ENCODE results near the gene PEPD. TPM values are rescaled to one million over a fixed set of nuclear protein-coding genes. Genes with fewer than 3 reads are reported as not detected.

The PEPD gene
- total RNA-seq, 1 donor from 2014 or later, result 84.7 TPM

DNA sequence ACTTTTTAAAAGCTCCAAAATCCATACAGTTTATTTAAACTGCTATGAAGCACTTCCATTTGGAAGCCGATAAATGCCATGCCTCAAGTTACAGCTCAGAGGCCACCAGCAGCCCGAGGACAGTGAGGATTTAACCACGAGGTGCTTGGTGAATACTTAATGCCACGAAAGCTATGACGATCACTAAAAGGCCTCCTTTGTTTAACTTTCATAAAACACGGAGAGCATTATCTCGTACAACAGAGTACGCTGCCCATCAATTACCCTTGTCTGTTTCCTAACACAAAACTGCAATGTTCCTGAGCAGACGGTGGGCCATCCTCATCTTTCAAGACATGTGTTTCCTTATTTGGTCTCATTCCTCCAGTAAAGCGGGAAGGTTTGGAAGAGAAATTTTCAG is 58.4 kb downstream of the PEPD start:
- Mint-ChIP-seq H3K36me3 (peaks cover 3% of the 10 kb centered on the region), H3K4me3 (no peak overlapping the region), H3K27me3 (no peaks in the 10 kb centered on the region), H3K9me3 (no peaks in the 10 kb centered on the region), H3K4me1 (ENCODE audit: unreplicated experiment) (peaks cover 14% of the 10 kb centered on the region), H3K27ac (no peak overlapping the region)
- DNase-seq (ENCODE audit: extremely low spot score, unreplicated experiment), result no peak
- TF ChIP-seq, protein P1, sequence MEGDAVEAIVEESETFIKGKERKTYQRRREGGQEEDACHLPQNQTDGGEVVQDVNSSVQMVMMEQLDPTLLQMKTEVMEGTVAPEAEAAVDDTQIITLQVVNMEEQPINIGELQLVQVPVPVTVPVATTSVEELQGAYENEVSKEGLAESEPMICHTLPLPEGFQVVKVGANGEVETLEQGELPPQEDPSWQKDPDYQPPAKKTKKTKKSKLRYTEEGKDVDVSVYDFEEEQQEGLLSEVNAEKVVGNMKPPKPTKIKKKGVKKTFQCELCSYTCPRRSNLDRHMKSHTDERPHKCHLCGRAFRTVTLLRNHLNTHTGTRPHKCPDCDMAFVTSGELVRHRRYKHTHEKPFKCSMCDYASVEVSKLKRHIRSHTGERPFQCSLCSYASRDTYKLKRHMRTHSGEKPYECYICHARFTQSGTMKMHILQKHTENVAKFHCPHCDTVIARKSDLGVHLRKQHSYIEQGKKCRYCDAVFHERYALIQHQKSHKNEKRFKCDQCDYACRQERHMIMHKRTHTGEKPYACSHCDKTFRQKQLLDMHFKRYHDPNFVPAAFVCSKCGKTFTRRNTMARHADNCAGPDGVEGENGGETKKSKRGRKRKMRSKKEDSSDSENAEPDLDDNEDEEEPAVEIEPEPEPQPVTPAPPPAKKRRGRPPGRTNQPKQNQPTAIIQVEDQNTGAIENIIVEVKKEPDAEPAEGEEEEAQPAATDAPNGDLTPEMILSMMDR (conservative IDR thresholded peaks at IDR 0.05), result no peak

DNA sequence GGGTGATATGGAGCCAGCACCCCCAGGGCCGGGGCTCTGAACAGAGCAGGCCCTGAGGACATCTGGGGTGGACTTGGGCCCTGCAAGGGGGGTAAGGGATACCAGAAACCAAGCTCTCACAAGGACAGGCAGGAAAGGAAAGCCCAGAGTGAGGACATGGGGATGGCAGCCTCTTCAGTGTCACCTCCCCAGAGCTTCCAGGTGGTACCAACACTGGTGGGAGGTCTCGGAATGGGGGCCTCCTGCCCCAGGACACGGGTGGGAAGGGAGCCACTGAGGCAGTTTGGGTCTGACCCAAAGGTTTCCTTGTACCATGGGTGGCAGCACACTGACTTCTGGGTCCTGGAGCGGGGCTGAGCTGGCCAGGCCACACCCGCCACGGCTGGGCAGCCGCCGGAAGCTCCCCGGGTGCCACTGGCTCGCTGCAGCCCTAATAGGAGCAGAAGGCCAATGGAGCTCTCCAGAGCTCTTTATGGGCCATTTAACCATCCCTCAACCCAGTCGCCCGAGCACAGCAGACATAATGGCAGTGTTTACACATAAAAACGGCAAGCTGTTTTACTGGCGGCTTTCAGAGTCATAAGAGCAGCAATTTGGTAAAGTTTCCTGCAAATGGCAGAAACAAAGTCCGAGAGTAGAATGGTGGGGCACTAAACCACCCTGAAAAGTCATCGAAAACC is 59.3 kb downstream of the PEPD start:
- H3K4me1 Mint-ChIP-seq (ENCODE audit: unreplicated experiment), result peaks cover 14% of the 10 kb centered on the region
- no peak overlapping the region for H3K4me3 Mint-ChIP-seq
- no peak for DNase-seq (ENCODE audit: extremely low spot score, unreplicated experiment)
- TF ChIP-seq, protein P1 (conservative IDR thresholded peaks at IDR 0.05), result no peak
- no peak overlapping the region for H3K27ac Mint-ChIP-seq
- no peaks in the 10 kb centered on the region for H3K9me3 Mint-ChIP-seq
- no peaks in the 10 kb centered on the region for H3K27me3 Mint-ChIP-seq
- H3K36me3 Mint-ChIP-seq, result peaks cover 3% of the 10 kb centered on the region

DNA sequence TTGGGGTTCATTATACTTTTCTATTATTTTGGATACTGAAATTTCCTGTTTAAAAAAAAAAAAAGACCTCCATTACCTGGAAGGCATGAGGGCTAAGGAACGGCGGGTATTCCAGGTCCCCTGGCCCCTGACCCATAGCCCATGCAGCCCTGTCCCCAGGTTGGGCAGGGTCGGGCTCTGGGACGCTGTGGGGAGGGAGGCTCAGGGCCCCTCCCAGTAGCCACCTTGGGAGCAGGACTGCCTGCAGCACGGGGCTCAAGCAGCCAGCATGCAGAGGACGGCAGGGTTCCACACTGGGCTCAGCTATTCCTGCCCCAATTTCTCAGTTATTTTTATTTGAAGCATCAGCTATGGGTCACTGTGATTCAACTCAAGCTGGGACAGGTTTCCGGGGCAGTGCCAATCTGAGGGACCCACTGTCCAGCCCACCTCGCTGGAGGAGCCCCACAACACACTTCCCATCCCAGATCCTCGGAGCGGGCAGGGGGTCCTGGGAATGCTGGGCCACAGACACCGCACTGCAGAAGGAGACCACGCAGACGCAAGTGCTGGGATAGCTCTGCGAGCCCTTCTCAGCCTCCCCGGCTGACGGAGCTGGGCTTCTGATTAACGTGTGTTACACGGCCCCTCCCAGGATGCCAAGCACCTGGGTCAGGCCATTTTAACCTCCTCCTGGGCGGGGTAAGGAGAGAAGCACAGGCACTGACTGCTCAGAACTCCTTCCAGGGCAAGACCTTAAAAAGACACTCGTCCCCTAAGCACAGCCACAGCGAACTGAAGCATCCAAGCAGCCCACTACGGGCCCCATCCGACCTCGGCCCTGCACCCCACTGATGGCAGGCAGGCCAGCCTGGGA is 60.1 kb downstream of the PEPD start:
- no peaks in the 10 kb centered on the region for H3K27me3 Mint-ChIP-seq
- no peak overlapping the region for H3K27ac Mint-ChIP-seq
- TF ChIP-seq, protein P1 (conservative IDR thresholded peaks at IDR 0.05), result no peak
- H3K4me1 Mint-ChIP-seq (ENCODE audit: unreplicated experiment), result peaks cover 14% of the 10 kb centered on the region
- DNase-seq (ENCODE audit: extremely low spot score, unreplicated experiment), result no peak
- H3K36me3 Mint-ChIP-seq, result peaks cover 3% of the 10 kb centered on the region
- no peaks in the 10 kb centered on the region for H3K9me3 Mint-ChIP-seq
- H3K4me3 Mint-ChIP-seq, result no peak overlapping the region

DNA sequence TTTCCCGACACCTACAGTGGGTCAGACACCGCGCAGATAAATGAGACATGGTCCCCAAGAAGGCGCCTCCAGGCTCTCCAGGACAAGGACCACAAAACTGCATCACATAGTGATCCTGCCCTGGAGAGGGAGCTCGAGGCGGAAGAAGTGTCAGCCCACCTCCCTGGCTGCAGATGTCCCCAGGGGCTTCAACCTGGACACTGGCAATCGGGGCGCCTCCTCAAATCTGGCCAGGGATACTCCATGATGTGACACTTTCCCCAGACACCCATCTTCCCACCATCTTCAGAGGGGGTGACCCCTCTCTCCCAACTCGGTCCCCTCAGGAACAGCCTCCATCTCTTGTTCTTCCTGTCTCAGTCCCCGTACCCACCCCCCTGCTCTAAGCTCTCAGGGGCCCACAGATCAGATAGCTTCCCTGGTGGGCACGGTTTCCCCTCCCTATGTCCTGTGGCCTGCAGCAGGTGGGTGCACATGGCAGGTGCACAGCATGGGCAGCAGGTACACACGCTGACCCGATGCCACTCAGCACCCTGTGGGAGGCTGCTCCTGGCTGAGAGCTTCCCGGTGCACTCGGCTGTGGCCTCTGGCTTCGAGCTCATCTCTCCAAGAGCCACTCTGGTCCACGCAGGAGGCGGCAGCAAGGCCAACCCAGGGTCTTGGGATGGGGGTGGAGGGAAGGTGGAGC is 61.2 kb downstream of the PEPD start:
- Mint-ChIP-seq H3K4me1 (ENCODE audit: unreplicated experiment) (peaks cover 14% of the 10 kb centered on the region), H3K27me3 (no peaks in the 10 kb centered on the region), H3K27ac (no peak overlapping the region), H3K36me3 (peaks cover 3% of the 10 kb centered on the region), H3K4me3 (no peak overlapping the region), H3K9me3 (no peaks in the 10 kb centered on the region)
- DNase-seq (ENCODE audit: extremely low spot score, unreplicated experiment), result no peak
- TF ChIP-seq, protein P1 (conservative IDR thresholded peaks at IDR 0.05), result no peak

DNA sequence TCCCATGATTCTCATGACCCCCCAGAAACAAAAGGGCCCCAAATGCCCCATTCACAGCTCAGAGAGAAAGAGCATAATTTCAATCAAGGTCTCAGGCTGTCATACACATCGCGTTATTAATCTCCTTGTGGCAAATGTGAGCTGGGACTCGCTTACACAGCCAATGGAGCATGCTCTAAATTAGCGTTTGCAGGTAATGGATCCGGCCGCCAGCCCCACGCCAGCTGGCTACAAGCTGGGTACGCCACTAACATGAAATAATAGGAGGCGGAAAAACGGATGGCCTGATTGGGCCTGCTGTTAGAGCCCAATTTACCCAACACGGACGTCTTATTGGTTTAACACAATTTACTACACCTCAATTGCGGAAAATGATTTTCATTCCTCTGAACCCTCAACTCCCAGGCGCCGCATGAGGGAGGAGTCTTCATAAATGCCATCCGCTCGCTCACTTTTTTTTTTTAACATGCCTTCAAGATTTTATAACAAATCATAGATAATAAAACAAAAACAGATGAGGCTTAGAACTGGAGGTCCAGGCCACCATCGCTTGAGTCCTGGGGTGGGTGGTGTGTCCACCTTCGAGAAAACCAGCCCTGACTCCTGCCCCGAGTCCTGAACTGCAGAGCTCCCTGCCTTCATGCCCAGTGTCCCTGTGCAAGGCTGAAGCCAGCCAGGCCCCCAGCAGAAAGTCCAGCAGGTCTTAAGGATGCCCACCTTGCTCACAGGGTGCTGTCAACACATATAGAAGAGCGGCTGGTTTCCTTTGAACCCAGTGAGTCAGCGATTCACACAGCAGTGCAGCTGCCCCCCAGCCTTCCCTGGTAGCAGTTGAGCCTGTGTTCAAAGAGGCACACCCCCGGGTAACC is 62.1 kb downstream of the PEPD start:
- TF ChIP-seq, protein P1 (conservative IDR thresholded peaks at IDR 0.05), result no peak
- no peaks in the 10 kb centered on the region for H3K27me3 Mint-ChIP-seq
- H3K27ac Mint-ChIP-seq, result no peak overlapping the region
- peaks cover 14% of the 10 kb centered on the region for H3K4me1 Mint-ChIP-seq (ENCODE audit: unreplicated experiment)
- DNase-seq (ENCODE audit: extremely low spot score, unreplicated experiment), result no peak
- H3K9me3 Mint-ChIP-seq, result no peaks in the 10 kb centered on the region
- H3K36me3 Mint-ChIP-seq, result peaks cover 3% of the 10 kb centered on the region
- no peak overlapping the region for H3K4me3 Mint-ChIP-seq

Measured in type B pancreatic cell (in vitro differentiated cells).